ENCODE results near the gene GFOD1. TPM values are rescaled to one million over a fixed set of nuclear protein-coding genes. Genes with fewer than 3 reads are reported as not detected.

GFOD1 gene
- polyA plus RNA-seq, 1 of the 3 experiments (the other 2 are of a cell fraction) = 1.6 TPM

DNA sequence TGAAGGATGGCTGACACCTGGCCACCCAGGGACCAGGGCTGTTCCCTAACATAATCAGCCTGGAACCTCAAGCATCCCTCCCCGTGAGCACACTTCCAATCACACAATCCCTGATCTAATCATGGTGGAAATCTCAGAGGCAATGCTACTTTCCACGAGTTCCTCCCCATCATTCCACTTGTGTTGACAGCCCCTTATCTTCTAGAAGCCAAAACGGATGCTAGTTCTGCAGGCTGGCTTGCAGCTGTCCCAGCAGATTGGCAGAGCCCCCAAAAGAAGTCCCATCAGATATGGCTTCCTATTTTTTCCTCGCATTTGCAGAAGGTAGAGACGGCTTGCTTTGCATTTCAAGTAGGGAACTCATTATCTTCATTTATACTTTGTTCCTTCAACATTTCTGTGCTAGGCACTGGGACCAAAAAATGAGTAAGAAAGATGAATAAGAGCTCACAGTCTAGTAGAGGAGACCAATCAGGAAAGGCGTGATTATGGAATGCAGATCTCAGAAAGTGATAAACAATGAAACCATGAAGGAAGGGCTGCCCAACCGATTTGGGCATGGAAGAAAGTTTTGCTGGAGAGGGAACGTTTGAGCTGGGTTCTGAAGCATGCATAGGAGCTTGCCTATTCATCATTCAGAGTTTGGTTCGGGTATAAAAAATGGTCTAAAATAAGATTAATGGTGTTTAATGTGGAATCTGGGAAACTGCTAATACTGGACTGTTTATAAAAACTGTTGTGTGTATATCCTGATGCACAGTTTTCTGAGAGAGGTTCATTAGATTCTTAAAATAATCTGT, 114.5 kb downstream of the GFOD1 start:
- no peaks in the 10 kb centered on the region for H3K27me3 ChIP-seq (ENCODE audit: insufficient read depth)
- H3K79me2 ChIP-seq (ENCODE audit: insufficient read depth) = no peaks in the 10 kb centered on the region
- H3K27ac ChIP-seq (ENCODE audit: low read depth in 2 of 2, low read length in 1 of 2) = no peak overlapping the region
- CTCF ChIA-PET = interaction anchor here (1.0 to 1.5 kb wide), 2 partner anchors 20 to 113 kb away, joined by 4 read pairs; no protein-coding TSS in a partner anchor
- 71% methylated on average over 9 of the region's 9 CpGs for WGBS (ENCODE audit: low lambda C conversion rate)
- H2AFZ ChIP-seq (ENCODE audit: low read depth) = no peak overlapping the region
- no peaks in the 10 kb centered on the region for H3K9me3 ChIP-seq
- POLR2A ChIA-PET = no interaction called here
- H3F3A ChIP-seq (replicated peaks; ENCODE audit: insufficient read depth) = no peaks in the 10 kb centered on the region
- peaks cover 0 to 13% of the 10 kb centered on the region in 2 experiments; a peak in 1 of 4 replicates for H3K4me1 ChIP-seq (ENCODE audit: control insufficient read depth in 1 of 2, insufficient read depth in 2 of 2, low read depth in 1 of 2, low read length in 1 of 2)
- no peak overlapping the region for H3K9ac ChIP-seq
- no peak for DNase-seq
- TF ChIP-seq FOSL2 (IDR thresholded peaks at IDR 0.05; ENCODE audit: borderline replicate concordance, low read depth) = no peak
- TF ChIP-seq MAX (IDR thresholded peaks at IDR 0.05; ENCODE audit: low read depth) = no peak
- TF ChIP-seq RAD21 (IDR thresholded peaks at IDR 0.05; ENCODE audit: low read length) = no peak
- TF ChIP-seq SMC3 (IDR thresholded peaks at IDR 0.05; ENCODE audit: low read depth, low read length) = no peak
- TF ChIP-seq ELF1 (IDR thresholded peaks at IDR 0.05) = no peak
- no peak for TF ChIP-seq FOXJ3 (CRISPR knock-in tag; IDR thresholded peaks at IDR 0.05)
- TF ChIP-seq, protein P1, sequence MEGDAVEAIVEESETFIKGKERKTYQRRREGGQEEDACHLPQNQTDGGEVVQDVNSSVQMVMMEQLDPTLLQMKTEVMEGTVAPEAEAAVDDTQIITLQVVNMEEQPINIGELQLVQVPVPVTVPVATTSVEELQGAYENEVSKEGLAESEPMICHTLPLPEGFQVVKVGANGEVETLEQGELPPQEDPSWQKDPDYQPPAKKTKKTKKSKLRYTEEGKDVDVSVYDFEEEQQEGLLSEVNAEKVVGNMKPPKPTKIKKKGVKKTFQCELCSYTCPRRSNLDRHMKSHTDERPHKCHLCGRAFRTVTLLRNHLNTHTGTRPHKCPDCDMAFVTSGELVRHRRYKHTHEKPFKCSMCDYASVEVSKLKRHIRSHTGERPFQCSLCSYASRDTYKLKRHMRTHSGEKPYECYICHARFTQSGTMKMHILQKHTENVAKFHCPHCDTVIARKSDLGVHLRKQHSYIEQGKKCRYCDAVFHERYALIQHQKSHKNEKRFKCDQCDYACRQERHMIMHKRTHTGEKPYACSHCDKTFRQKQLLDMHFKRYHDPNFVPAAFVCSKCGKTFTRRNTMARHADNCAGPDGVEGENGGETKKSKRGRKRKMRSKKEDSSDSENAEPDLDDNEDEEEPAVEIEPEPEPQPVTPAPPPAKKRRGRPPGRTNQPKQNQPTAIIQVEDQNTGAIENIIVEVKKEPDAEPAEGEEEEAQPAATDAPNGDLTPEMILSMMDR (IDR thresholded peaks at IDR 0.05) = no peak
- TF ChIP-seq RCOR1 (IDR thresholded peaks at IDR 0.05; ENCODE audit: low read length) = no peak
- no peak for TF ChIP-seq MXI1 (IDR thresholded peaks at IDR 0.05; ENCODE audit: low read depth, low read length)
- no peak for TF ChIP-seq FOXM1 (IDR thresholded peaks at IDR 0.05; ENCODE audit: low read depth)
- TF ChIP-seq, protein P2, sequence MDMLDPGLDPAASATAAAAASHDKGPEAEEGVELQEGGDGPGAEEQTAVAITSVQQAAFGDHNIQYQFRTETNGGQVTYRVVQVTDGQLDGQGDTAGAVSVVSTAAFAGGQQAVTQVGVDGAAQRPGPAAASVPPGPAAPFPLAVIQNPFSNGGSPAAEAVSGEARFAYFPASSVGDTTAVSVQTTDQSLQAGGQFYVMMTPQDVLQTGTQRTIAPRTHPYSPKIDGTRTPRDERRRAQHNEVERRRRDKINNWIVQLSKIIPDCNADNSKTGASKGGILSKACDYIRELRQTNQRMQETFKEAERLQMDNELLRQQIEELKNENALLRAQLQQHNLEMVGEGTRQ (IDR thresholded peaks at IDR 0.05; ENCODE audit: borderline replicate concordance, low read depth, low read length) = no peak
- TF ChIP-seq TAF1 (IDR thresholded peaks at IDR 0.05; ENCODE audit: borderline replicate concordance, low read depth, low read length) = no peak
- TF ChIP-seq GABPA (IDR thresholded peaks at IDR 0.05; ENCODE audit: low read depth) = no peak
- TF ChIP-seq NFIC (IDR thresholded peaks at IDR 0.05; ENCODE audit: borderline replicate concordance) = no peak
- no peak for TF ChIP-seq EP300 (IDR thresholded peaks at IDR 0.05; ENCODE audit: borderline replicate concordance in 1 of 2, low read depth in 1 of 2, low read length in 1 of 2)
- TF ChIP-seq GATA2 (CRISPR knock-in tag; IDR thresholded peaks at IDR 0.05) = no peak
- no peak overlapping the region for H3K4me3 ChIP-seq (ENCODE audit: low read depth in 2 of 2, low read length in 1 of 2)
- no peaks in the 10 kb centered on the region for H3K9me2 ChIP-seq
- H4K20me1 ChIP-seq (ENCODE audit: insufficient read depth) = no peaks in the 10 kb centered on the region
- no peaks in the 10 kb centered on the region for H3K36me3 ChIP-seq (replicated peaks in 1 of 2; ENCODE audit: control insufficient read depth in 1 of 2, insufficient read depth in 2 of 2, low read length in 1 of 2)
- H3K4me2 ChIP-seq = no peak overlapping the region
